Uterus (tissue), 2 donors: ENCODE measurements around the gene LRRC59.

Source experiments
- POLR2A ChIP-seq, 2 donors: fragments of 450-650 bp; IDR thresholded peaks; one replicate each; pipeline ENCODE4 v1.6.1; 2016; ENCODE audit warnings: antibody characterized with exemption in 2 of 2, mild to moderate bottlenecking in 1 of 2, moderate library complexity in 1 of 2
- TF ChIP-seq, protein P1 (sequence below), 4 experiments: fragments of 200-600 bp in 2 of 4; fragments of 450-650 bp in 2 of 4; sonication (generic) in 2 of 4; IDR thresholded peaks; one replicate each; pipeline ENCODE4 v1.5.1; 2016 to 2019; ENCODE audit warnings: antibody characterized with exemption in 4 of 4, mild to moderate bottlenecking in 2 of 4, moderate library complexity in 1 of 4

DNA sequence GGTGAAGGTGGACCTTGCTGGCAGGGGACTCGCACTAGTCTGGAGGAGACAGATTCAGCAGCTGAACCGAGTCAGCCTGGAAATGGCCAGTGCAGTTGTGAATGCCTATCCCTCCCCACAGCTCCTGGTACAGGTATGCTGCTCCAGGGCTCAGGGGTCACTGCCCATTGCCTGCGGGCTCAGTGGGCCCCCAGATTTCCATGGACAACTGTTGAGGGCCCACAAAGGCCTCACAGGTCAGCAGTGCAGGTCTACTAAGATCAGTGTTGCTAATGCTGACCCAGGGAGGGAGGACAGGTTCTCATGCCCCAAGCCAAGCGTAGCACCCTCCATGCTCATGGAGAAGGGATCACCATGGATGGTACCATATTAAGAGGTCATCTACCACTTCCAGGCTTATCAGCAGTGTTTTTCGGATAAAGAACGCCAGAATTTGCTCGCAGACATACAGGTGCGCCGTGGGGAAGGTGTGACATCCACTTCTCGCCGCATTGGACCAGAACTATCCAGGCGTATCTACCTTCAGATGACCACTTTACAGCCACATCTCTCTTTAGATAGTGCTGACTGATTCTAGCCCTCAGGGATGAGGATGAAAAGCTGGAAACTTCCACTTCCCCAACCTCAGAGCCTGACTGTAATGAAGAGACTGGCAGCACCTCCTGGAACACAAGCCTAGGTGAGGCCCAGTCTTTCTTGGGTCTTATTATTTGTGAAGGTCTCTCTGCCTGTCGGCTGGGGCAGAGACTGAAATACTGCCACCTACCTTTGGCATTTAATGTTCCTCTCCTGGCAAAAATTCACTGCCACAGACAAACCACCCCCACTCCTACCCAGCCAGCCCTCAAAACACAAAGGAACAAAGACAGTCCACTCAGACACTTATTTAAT, 16.7 kb downstream of the LRRC59 start:
- TF ChIP-seq, protein P1, sequence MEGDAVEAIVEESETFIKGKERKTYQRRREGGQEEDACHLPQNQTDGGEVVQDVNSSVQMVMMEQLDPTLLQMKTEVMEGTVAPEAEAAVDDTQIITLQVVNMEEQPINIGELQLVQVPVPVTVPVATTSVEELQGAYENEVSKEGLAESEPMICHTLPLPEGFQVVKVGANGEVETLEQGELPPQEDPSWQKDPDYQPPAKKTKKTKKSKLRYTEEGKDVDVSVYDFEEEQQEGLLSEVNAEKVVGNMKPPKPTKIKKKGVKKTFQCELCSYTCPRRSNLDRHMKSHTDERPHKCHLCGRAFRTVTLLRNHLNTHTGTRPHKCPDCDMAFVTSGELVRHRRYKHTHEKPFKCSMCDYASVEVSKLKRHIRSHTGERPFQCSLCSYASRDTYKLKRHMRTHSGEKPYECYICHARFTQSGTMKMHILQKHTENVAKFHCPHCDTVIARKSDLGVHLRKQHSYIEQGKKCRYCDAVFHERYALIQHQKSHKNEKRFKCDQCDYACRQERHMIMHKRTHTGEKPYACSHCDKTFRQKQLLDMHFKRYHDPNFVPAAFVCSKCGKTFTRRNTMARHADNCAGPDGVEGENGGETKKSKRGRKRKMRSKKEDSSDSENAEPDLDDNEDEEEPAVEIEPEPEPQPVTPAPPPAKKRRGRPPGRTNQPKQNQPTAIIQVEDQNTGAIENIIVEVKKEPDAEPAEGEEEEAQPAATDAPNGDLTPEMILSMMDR (IDR thresholded peaks at IDR 0.05), result no peak
- no peak for TF ChIP-seq POLR2A (IDR thresholded peaks at IDR 0.05)
